OCI-M2 (cell line): Measurements from ENCODE around the gene PDZD4.
A peak's percentile ranks its signal among the peaks of the same experiment; 100 is the strongest.

Experiments
- DNase-seq: peaks from one replicate; lab custom pipeline; 2025; ENCODE audit not compliant: unreplicated experiment; lab: John Stamatoyannopoulos, UW

Gene PDZD4

GRCh38 chrX:153773218-153773611 lies 57.1 kb downstream of the PDZD4 start:
- no peak for DNase-seq

- DNase-seq: no peak
Observed at GRCh38 chrX:153772316-153773217, 57.8 kb downstream of the PDZD4 start.

- DNase-seq: no peak
Observed at GRCh38 chrX:153771415-153772315, 58.7 kb downstream of the PDZD4 start.

GRCh38 chrX:153770601-153771414 lies 59.5 kb downstream of the PDZD4 start:
- no peak for DNase-seq

- no peak for DNase-seq
Observed at GRCh38 chrX:153769865-153770600, 60.3 kb downstream of the PDZD4 start.

- no peak for DNase-seq
Observed at GRCh38 chrX:153769158-153769864, 61.0 kb downstream of the PDZD4 start.

- no peak for DNase-seq
Observed at GRCh38 chrX:153768311-153769157, 61.8 kb downstream of the PDZD4 start.

- DNase-seq: no peak
Observed at GRCh38 chrX:153767674-153768055, 62.7 kb downstream of the PDZD4 start.

GRCh38 chrX:153766871-153767673 lies 63.3 kb downstream of the PDZD4 start:
- DNase-seq: no peak

GRCh38 chrX:153766098-153766817 lies 64.1 kb downstream of the PDZD4 start:
- peak; percentile 0 for DNase-seq

- peak; percentile 3 for DNase-seq
Observed at GRCh38 chrX:153765138-153766079, 64.9 kb downstream of the PDZD4 start.

GRCh38 chrX:153764786-153765137 lies 65.6 kb downstream of the PDZD4 start:
- DNase-seq: no peak

- no peak for DNase-seq
Observed at GRCh38 chrX:153763989-153764755, 66.2 kb downstream of the PDZD4 start, which contains the start of gene PLXNB3. PLXNB3 (plus strand) TSS chrX:153764249; CDS start chrX:153765536, 1,287 bp downstream.

- no peak for DNase-seq
Observed at GRCh38 chrX:153763298-153763932, 66.9 kb downstream of the PDZD4 start.

- DNase-seq: no peak
Observed at GRCh38 chrX:153762626-153763173, 67.6 kb downstream of the PDZD4 start.
